Activated CD8-positive, alpha-beta memory T cell treated with anti-CD3 and anti-CD28 coated beads, Interleukin-2, amount 10 ng/mL, durations not matched to agents 7 days and 5 days (primary cell): ENCODE data around the gene KHNYN. TPM values are rescaled to one million over a fixed set of nuclear protein-coding genes. Genes with fewer than 3 reads are reported as not detected.

ENCODE experiments used
- ATAC-seq: fragments of 150-1000 bp; cut with Tn5 transposase; one replicate; pipeline ENCODE4 v1.10.0; 2021; ENCODE audit warnings: moderate library complexity
- CTCF ChIA-PET: fragments of 350-600 bp; sonication (Branson Sonifier 250); formaldehyde crosslinking; loops from one replicate; lab custom pipeline; 2021; ENCODE audit warnings: antibody characterized with exemption; lab: Charles Lee
- DNase-seq: peaks from one replicate; pipeline ENCODE4 v3.0.0-alpha.2; 2020
- H3K27ac Mint-ChIP-seq: one replicate; pipeline ENCODE4 v1.8.0; 2021; ENCODE audit warnings: mild to moderate bottlenecking, mixed read lengths
- H3K27me3 Mint-ChIP-seq: one replicate; pipeline ENCODE4 v1.8.0; 2021; ENCODE audit warnings: mixed read lengths
- H3K36me3 Mint-ChIP-seq: one replicate; pipeline ENCODE4 v1.8.0; 2021; ENCODE audit warnings: mild to moderate bottlenecking, mixed read lengths
- H3K4me1 Mint-ChIP-seq: one replicate; pipeline ENCODE4 v1.8.0; 2021; ENCODE audit warnings: mixed read lengths
- H3K4me3 Mint-ChIP-seq: one replicate; pipeline ENCODE4 v1.8.0; 2021; ENCODE audit warnings: mild to moderate bottlenecking, moderate library complexity, mixed read lengths
- H3K9me3 Mint-ChIP-seq: one replicate; pipeline ENCODE4 v1.8.0; 2022; ENCODE audit warnings: low read depth, mixed read lengths
- total RNA-seq, 2 experiments: library from RNA; stranded (reverse); gene quantifications; one replicate each; pipeline ENCODE4 v1.2.3, GENCODE V29; 2021

KHNYN gene
- total RNA-seq, 2 experiments from 2014 or later = 73.3 to 81.2 TPM

DNA sequence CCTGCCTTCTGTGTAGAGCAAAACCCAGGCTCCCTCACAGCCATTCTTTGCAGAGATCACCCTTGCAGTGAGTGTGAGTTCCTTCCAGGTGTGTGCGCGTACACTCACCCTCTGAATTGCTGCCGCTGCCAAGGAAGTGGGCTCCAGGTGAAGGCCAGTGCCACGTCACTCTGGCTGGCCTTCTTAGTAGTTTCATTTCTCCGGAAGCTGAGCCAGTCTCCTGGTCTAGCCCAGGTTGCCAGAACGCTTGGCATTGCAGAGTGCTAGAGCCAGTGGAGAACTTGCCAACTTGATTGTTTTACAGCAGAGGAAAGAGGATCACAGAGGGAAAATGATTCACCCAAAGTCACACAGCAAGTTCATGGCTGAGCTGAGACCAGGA, 11.3 kb upstream of the KHNYN start:
- no peaks in the 10 kb centered on the region for H3K9me3 Mint-ChIP-seq
- H3K27me3 Mint-ChIP-seq = peaks cover 5% of the 10 kb centered on the region
- no peaks in the 10 kb centered on the region for H3K36me3 Mint-ChIP-seq
- ATAC-seq (no peak), DNase-seq (no peak)
- CTCF ChIA-PET = interaction anchor here (0.6 to 2.5 kb wide), 4 partner anchors 13 to 85 kb away, joined by 3 to 18 read pairs (median 10); partner anchors contain the start of gene ADCY4
- peak overlapping the region; percentile 24 for H3K27ac Mint-ChIP-seq
- H3K4me3 Mint-ChIP-seq = no peak overlapping the region
- no peaks in the 10 kb centered on the region for H3K4me1 Mint-ChIP-seq

DNA sequence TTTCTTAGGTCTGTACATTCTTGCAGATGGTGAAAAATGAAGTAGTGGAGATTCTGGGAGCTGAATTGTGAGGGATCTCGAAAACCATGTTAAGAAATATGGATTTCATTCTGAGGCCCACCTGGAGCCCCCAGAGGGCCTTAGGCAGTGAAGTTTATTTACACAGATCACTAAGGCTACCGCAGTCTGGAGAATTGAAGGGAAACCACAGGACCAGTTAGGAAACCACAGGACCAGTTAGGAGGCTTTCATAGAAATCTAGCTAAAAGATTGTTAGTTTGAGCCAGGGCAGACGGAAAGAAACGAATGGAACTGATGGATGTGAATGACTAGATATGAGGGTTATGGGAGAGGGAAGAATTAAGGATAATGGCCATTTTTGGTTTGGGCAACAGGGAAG, 7.5 kb upstream of the KHNYN start:
- peaks cover 26% of the 10 kb centered on the region for H3K4me1 Mint-ChIP-seq
- DNase-seq = no peak
- ATAC-seq = peak; percentile 28
- peaks cover 3% of the 10 kb centered on the region for H3K36me3 Mint-ChIP-seq
- H3K27me3 Mint-ChIP-seq = peaks cover 5% of the 10 kb centered on the region
- CTCF ChIA-PET = interaction anchor here (0.7 to 16.8 kb wide), 7 partner anchors 9 to 114 kb away, joined by 3 to 854 read pairs (median 6); partner anchors contain the start of genes ADCY4, CIDEB and RIPK3
- no peaks in the 10 kb centered on the region for H3K9me3 Mint-ChIP-seq
- no peak overlapping the region for H3K4me3 Mint-ChIP-seq
- no peak overlapping the region for H3K27ac Mint-ChIP-seq

DNA sequence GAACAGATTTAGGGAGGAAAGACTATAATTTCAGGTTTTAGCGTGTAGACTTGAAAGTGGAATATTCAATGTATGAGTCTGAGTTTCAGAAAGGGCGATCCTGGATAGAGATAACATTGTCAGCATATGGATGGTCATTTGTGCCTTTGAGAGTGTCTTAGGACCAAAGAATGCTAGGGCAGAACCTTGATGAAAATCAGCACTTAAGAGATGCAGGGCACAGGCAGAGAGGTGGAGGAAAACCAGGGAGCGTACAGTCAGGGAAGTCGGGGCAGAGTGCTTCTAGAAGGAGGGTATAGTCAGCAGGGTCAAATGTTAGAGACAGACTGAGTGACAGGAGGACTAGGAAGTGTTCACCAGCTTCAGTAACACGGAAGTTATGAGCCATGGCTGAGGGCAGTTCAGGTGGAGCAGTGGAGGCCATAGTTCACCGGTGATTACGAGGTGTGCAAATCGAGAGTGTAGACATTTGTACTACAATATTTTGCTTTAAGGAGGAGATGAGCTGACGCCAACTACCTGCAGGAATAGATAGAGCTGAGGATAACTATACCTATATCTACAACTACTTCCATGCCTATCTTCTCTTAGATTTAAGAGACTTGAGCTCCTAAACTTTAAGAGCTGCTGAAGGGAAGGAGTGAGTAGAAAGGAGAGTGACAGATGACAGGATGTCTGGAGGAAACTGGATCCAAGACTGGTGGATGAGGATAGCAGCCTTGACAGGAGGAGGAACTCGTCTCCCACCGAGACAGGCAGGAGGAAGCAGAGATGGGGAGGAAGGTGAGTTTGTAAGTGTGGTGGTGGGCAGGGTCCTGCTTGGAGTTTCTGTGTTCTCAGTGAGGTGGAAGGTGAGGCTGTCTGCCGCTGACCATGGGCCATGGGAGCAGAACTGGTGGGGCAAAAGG, 6.8 kb upstream of the KHNYN start:
- CTCF ChIA-PET = interaction anchor here (1.1 to 16.8 kb wide), 8 partner anchors 8 to 115 kb away, joined by 3 to 854 read pairs (median 6); partner anchors contain the start of genes ADCY4, CIDEB and RIPK3
- H3K27me3 Mint-ChIP-seq = peaks cover 5% of the 10 kb centered on the region
- no peak overlapping the region for H3K27ac Mint-ChIP-seq
- DNase-seq (no peak), ATAC-seq (peak; percentile 45)
- H3K36me3 Mint-ChIP-seq = peaks cover 3% of the 10 kb centered on the region
- H3K4me3 Mint-ChIP-seq = no peak overlapping the region
- no peaks in the 10 kb centered on the region for H3K9me3 Mint-ChIP-seq
- H3K4me1 Mint-ChIP-seq = peaks cover 28% of the 10 kb centered on the region

DNA sequence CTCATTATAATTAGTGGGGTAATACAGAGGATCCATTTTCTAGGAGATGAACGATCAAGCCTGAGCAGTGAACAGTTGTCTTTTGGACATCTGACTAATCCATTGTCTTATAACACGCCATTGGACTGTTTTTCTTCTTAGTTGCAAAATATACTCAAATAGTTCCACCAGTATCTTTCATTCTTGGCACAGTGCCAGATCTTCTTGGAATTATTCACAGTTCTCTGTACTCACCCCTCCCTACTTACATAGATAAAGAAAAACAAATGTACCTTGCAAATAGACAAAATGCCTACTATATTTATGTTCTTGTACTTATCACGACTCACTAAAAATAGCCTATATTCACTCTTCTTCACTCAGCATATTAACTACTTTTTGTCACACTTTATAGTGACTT, 4.0 kb upstream of the KHNYN start:
- CTCF ChIA-PET = interaction anchor here (0.8 to 16.8 kb wide), 7 partner anchors 10 to 117 kb away, joined by 3 to 854 read pairs (median 4); partner anchors contain the start of genes ADCY4, CIDEB, LTB4R and RIPK3
- Mint-ChIP-seq H3K4me1 (peaks cover 35% of the 10 kb centered on the region), H3K27ac (peak overlapping the region; percentile 82), H3K27me3 (no peaks in the 10 kb centered on the region), H3K36me3 (peaks cover 3% of the 10 kb centered on the region), H3K4me3 (no peak overlapping the region), H3K9me3 (no peaks in the 10 kb centered on the region)
- ATAC-seq (no peak), DNase-seq (peak; percentile 8)

DNA sequence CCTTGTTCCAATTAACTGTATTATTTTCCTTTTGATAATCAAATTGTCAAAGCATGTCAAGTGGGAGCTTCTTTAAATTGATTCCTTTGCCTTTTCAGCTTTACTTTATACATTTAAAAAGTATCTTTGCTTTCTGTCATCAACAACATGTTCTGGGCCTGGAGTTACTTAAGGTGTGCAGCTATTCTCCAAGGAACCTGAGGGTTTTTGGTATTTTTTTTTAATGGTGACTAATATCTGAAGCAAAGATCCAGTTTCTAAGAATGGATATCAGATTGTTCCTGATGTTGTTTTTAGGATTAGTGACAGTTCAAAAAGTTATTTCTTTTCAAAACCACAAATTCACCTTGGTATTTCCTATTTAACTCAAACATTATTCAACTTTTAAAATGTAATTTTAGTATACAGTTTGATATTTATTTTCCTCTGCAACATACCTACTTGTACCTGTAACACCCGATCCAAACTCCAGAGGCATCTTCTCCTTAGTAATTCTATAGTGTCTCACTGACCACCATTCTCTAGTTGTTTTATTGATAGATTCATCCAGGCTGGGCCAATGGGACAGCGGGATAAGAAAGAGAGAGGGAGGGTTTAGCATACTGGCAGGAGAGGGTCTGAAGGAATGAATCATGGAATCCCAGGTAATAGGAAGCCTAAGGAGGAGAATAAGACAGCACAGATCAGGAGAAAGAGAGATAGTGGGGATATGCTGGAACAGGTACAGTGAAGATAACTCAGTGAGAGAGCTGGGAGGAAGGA, 3.4 kb upstream of the KHNYN start:
- Mint-ChIP-seq H3K27me3 (no peaks in the 10 kb centered on the region), H3K4me1 (peaks cover 40% of the 10 kb centered on the region), H3K27ac (peak overlapping the region; percentile 82), H3K4me3 (no peak overlapping the region), H3K36me3 (peaks cover 4% of the 10 kb centered on the region), H3K9me3 (no peaks in the 10 kb centered on the region)
- no peak for ATAC-seq
- CTCF ChIA-PET = interaction anchor here (1.4 to 16.8 kb wide), 3 partner anchors 13 to 118 kb away, joined by 5 to 854 read pairs (median 6); partner anchors contain the start of genes ADCY4, CIDEB and RIPK3
- peak; percentile 12 for DNase-seq

DNA sequence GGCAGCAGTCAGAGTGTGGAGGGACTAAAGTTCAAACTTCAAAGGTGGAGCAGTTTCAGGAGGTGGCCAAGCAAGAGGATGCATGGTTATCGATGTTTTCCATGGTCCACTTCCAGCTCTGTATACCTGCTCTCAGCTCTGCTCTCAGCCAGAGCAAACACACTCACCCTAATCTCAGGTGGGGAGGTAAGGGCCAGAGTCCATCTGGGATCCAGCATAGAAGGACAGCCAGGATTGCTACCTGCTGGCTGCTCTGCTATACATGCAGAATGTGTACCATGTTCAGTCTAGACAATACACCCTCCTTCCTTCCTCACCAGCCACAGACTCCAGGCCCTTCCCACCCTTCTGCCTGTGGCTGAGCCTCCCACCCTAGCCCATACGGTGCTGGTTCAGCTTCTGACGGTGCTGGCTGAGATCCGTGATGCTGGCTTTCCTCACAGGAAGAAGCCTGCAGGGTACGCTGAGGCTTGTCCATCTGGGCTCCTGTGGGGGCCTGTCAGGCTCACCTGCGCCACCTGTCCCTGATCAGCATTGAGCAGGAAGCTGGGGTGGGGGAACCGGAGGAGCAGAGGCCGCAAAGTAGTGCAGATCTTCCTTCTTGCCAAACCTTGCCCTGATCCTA, 2.7 kb upstream of the KHNYN start:
- Mint-ChIP-seq H3K4me1 (peaks cover 46% of the 10 kb centered on the region), H3K36me3 (peaks cover 10% of the 10 kb centered on the region), H3K27ac (peak overlapping the region; percentile 12), H3K4me3 (no peak overlapping the region), H3K9me3 (no peaks in the 10 kb centered on the region), H3K27me3 (no peaks in the 10 kb centered on the region)
- no peak for DNase-seq
- CTCF ChIA-PET = interaction anchor here (16.8 kb wide), 1 partner anchor 97 kb away, joined by 854 read pairs; the partner anchor contains the start of genes ADCY4 and RIPK3
- ATAC-seq = no peak

DNA sequence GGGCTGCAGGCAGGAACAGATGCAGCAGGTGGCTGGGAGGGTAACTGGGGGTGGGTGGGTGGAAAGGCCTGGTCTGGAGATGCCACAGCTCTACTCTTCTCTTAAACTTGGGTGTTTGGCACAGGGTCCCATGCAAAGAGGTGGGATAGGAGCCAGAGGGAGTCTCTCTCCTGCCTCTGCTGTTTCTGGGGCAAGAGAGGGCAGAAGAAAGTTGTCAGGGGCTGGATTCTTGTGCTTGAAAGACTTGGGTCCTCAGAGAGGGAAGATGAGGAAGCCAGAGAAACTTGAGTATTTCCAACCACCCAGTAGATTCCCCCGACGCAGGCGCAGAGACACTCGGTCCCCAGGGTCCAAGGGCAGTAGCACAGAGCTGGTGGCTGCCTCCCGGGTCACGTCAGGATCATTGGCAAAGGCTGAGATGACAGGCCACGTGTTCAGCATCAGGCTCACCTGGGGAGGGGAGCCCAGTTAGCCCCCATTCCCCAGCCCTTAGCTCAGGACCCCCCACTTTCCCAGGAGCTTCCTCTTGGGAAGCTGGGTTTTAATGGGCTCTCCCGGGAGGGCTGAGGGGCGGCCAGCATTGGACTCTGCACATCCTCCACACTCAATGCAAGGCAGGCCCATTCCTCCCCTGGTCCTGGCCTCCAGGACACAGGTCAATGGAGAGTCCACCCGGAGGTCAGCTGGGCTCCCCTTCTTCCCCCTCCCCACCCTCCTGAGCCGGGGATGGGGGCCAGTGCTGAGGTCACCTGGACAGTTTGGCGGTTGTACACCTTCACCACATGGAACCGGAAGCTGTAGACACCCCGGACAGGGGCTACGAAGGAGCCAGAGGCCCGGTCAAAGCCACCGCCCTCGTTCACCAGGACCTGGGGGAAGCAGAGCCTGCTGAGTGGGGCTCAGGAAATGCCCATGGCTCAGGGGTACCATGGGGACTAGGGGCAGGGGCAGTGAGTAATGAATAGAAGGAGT, 1.9 kb upstream of the KHNYN start:
- DNase-seq (no peak), ATAC-seq (no peak)
- H3K27me3 Mint-ChIP-seq = no peaks in the 10 kb centered on the region
- H3K4me3 Mint-ChIP-seq = no peak overlapping the region
- H3K36me3 Mint-ChIP-seq = peaks cover 13% of the 10 kb centered on the region
- CTCF ChIA-PET = interaction anchor here (0.9 to 16.8 kb wide), 2 partner anchors 9 to 98 kb away, joined by 3 to 854 read pairs; partner anchors contain the start of genes ADCY4 and RIPK3
- H3K4me1 Mint-ChIP-seq = peaks cover 49% of the 10 kb centered on the region
- no peaks in the 10 kb centered on the region for H3K9me3 Mint-ChIP-seq
- peak overlapping the region; percentile 56 for H3K27ac Mint-ChIP-seq

DNA sequence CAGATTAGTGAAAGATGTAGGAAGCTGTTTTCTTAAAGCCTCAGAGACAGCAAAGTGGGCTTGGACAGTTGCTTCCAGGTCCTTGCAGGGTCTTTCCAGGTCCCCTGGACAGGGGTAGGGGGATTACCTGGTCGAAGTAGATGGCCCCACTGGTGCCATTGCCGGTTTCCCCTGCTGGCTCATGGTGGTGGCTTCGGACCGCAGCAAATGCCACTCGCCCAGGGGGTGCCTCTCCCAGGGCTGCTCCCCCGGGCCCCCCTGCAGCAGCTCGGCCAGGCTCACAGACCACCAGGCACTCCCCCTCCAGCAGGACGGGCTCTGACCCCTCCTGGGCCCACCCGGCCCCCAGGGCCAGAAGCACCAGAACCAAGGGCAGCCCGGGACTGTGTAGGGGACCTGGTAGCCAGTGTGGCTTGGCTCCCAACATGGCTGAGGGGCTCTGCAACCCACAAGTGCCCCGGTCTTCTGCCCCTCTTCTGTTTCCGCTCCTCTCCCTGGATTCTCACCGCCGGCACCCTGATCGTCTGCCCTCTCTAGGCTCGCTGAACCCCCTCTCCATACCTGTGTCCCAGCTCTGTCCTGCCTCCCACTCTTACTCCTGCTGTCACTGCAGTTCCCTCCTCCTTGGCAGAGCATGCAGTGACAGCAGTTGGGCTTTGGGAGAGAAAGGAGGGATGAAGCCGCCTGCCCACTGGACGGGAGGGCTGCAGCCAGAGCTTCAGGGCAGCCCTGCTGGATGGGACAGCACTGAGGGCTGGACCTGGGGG, 943 bp upstream of the KHNYN start:
- Mint-ChIP-seq H3K27ac (peak overlapping the region; percentile 97), H3K36me3 (peaks cover 21% of the 10 kb centered on the region), H3K9me3 (no peaks in the 10 kb centered on the region), H3K4me3 (peak overlapping the region; percentile 77), H3K4me1 (peaks cover 58% of the 10 kb centered on the region), H3K27me3 (no peaks in the 10 kb centered on the region)
- DNase-seq (no peak), ATAC-seq (no peak)
- CTCF ChIA-PET = interaction anchor here (0.9 to 16.8 kb wide), 3 partner anchors 8 to 119 kb away, joined by 3 to 854 read pairs (median 78); partner anchors contain the start of genes ADCY4, CIDEB, LTB4R and LTB4R2

DNA sequence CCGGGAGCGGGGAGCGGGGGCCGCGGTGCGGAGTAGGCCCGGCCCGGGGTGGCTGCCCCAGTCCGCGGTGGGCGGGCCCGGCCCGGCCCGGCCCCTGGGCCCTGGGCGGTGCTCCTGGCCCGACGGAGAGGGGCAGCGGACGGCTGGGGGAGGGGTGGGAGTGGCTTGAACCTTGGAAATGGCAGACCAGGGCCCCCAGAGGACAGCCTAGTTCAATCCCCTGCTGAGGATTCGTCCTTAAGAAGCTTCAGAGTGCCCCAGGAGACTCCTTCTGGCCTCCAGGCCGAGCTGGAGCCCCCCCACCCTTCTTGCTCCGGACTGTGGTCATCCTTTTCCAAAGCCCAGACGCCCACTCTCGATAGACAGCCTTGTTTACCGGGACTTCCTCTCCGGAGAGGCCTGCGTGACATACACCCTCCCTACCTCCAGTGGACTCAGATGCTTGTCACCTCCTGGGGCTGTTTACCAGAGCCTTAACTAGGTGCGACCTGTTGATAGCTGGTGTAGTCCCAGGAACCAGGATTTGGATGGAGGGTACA, 458 bp downstream of the KHNYN start:
- Mint-ChIP-seq H3K4me3 (peak overlapping the region; percentile 89), H3K27me3 (no peaks in the 10 kb centered on the region), H3K9me3 (no peaks in the 10 kb centered on the region), H3K27ac (peak overlapping the region; percentile 96), H3K36me3 (peaks cover 20% of the 10 kb centered on the region), H3K4me1 (peaks cover 53% of the 10 kb centered on the region)
- ATAC-seq = peak; percentile 69
- CTCF ChIA-PET = interaction anchor here (0.7 to 16.8 kb wide), 22 partner anchors 11 to 316 kb away, joined by 3 to 854 read pairs (median 11); partner anchors contain the start of genes ADCY4, CHMP4A, CIDEB and DCAF11
- peak; percentile 74 for DNase-seq

DNA sequence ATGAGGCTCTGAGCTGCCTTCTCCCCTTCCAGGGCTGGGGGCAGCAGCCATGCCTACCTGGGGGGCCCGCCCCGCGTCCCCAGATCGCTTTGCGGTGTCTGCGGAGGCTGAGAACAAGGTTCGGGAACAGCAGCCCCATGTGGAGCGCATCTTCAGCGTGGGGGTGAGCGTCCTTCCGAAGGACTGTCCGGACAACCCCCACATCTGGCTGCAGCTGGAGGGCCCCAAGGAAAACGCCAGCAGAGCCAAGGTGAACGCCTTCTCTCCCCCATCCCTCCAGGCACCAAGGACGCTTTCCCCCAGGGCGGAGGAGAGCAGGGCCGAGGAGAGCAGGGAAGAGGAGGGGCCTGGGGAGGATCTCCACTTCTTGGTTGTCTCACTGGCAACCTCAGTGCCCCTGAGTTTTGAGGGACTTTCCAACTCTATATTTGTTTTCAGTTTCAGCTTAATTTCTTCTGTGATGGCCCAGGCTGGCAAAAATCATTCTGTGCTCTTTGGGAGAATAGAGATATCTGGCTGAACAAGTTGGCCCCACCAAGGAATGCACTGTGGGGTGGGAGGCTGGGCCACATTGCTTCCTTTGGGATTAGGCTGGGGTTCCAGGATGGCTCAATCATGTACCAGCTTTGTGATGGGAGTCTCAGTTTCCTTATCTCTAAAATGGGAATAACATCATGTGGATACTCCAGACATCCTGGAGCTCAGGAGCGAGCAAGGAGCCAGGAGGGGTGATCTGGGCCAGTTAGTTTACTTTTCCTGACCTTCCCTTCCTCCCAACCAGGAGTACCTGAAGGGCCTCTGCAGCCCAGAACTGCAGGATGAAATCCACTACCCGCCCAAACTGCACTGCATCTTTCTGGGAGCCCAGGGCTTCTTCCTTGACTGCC, 1.2 kb downstream of the KHNYN start:
- H3K4me1 Mint-ChIP-seq = peaks cover 48% of the 10 kb centered on the region
- peaks cover 18% of the 10 kb centered on the region for H3K36me3 Mint-ChIP-seq
- CTCF ChIA-PET = interaction anchor here (0.6 to 16.8 kb wide), 55 partner anchors 8 to 1841 kb away, joined by 3 to 854 read pairs (median 4); partner anchors contain the start of genes ADCY4, CHMP4A, CIDEB and DCAF11
- H3K4me3 Mint-ChIP-seq = peak overlapping the region; percentile 89
- peak; percentile 34 for ATAC-seq
- H3K27me3 Mint-ChIP-seq = no peaks in the 10 kb centered on the region
- H3K27ac Mint-ChIP-seq = peak overlapping the region; percentile 96
- DNase-seq = peak; percentile 74
- H3K9me3 Mint-ChIP-seq = no peaks in the 10 kb centered on the region
